ENCODE results near the gene PTX4. TPM values are rescaled to one million over a fixed set of nuclear protein-coding genes. Genes with fewer than 3 reads are reported as not detected.

Gene PTX4
- total RNA-seq, 1 donor from 2014 or later = 0.21 TPM

GRCh38 chr16:1512774-1513173, 24.0 kb upstream of the PTX4 start:
- Mint-ChIP-seq H3K27ac (ENCODE audit: unreplicated experiment) (no peak overlapping the region), H3K27me3 (ENCODE audit: unreplicated experiment) (peaks cover 16% of the 10 kb centered on the region), H3K4me1 (ENCODE audit: unreplicated experiment) (no peaks in the 10 kb centered on the region), H3K9me3 (ENCODE audit: unreplicated experiment) (no peaks in the 10 kb centered on the region), H3K4me3 (ENCODE audit: unreplicated experiment) (peak overlapping the region; percentile 21), H3K36me3 (ENCODE audit: low read depth, unreplicated experiment) (peaks cover 36% of the 10 kb centered on the region)
- no peak for DNase-seq (ENCODE audit: low spot score)
- TF ChIP-seq CTCF (IDR thresholded peaks at IDR 0.05; ENCODE audit: unreplicated experiment) = no peak

DNA sequence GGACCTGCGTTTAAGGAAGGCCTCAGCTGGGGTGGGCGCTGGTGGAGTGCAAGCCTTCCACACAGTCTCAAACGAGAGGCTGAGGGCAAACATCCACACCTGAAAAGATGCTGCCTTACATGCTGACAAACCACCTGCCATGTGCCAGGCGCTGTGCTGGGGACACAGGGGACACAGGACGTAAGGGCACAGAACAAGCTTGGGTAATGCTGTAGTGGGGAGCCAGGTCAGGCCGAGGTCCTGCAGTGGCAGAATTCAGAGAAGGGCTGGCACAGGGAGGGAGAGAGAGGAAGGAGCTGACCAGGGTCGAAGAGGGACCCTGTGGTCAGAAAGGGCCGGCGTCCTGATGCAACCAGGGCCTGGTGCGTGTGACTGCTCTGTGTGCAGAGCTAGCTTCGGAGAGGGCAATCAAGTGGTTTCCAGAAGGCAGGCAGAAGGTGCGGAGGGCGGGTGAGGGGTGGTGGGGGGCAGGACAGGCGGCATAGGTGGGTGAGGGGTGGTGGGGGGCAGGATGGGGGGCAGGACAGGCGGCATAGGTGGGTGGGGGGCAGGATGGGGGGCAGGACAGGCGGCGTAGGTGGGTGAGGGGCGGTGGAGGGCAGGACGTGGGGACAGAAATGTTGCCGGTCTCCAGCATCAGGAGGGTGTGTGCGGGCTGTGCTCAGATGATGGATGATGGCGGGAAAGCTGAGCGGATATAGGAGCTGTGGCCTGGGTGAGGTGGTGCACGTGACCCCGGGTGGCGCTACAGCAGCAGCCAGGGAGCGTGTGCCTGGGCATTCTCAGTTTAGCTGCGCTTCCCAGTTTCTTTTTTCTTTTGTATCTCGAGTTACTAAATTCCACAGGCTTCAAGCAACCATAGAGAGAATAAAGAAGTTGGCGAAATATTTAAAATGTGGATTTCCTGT, 23.2 kb upstream of the PTX4 start:
- no peak for TF ChIP-seq CTCF (IDR thresholded peaks at IDR 0.05; ENCODE audit: unreplicated experiment)
- H3K4me3 Mint-ChIP-seq (ENCODE audit: unreplicated experiment) = no peak overlapping the region
- no peaks in the 10 kb centered on the region for H3K9me3 Mint-ChIP-seq (ENCODE audit: unreplicated experiment)
- no peaks in the 10 kb centered on the region for H3K4me1 Mint-ChIP-seq (ENCODE audit: unreplicated experiment)
- H3K27me3 Mint-ChIP-seq (ENCODE audit: unreplicated experiment) = peaks cover 16% of the 10 kb centered on the region
- no peak overlapping the region for H3K27ac Mint-ChIP-seq (ENCODE audit: unreplicated experiment)
- peaks cover 39% of the 10 kb centered on the region for H3K36me3 Mint-ChIP-seq (ENCODE audit: low read depth, unreplicated experiment)
- no peak for DNase-seq (ENCODE audit: low spot score)

DNA sequence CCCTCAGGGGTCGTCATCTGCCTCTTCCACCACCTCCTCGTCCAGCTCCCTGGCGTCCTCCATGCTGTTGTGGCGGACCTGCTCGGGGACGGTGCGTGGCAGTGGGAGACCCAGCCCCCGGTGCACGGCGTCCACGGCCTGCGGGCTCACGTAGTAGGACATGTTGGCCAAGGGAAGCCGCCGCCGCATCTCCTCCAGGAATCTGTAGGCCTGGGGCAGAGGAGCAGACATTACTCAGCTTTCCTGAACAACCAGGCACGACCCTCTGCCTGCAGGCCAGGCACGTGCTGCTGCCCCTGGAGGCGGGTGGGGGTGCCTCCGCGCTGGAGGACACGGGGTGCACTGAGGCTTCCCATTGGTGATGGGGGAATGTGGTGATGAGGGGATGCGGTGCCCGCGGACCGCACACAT, 22.2 kb upstream of the PTX4 start:
- Mint-ChIP-seq H3K27ac (ENCODE audit: unreplicated experiment) (no peak overlapping the region), H3K27me3 (ENCODE audit: unreplicated experiment) (peaks cover 14% of the 10 kb centered on the region), H3K36me3 (ENCODE audit: low read depth, unreplicated experiment) (peaks cover 33% of the 10 kb centered on the region), H3K4me3 (ENCODE audit: unreplicated experiment) (no peak overlapping the region), H3K4me1 (ENCODE audit: unreplicated experiment) (no peaks in the 10 kb centered on the region), H3K9me3 (ENCODE audit: unreplicated experiment) (no peaks in the 10 kb centered on the region)
- TF ChIP-seq CTCF (IDR thresholded peaks at IDR 0.05; ENCODE audit: unreplicated experiment) = no peak
- no peak for DNase-seq (ENCODE audit: low spot score)

DNA sequence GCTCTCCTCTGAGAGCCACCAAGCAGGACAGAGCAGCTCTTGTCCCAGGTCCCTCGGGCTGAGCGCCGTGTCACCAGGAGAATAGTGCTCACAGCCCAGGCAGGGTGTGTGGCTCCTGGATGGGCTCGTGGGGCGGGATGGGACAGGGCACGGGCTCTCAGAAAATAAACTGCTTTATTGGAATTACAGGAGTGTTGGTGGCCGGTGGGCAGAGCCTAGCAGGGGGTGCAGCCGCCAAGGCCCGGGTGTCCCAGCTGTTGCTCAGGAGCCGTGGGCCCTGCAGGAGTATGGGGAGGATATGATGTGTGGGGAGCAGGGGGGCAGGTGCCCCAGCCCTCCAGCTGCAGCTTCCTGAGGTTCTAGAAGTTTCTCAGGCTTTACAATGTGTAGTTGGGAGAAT, 21.5 kb upstream of the PTX4 start:
- TF ChIP-seq CTCF (IDR thresholded peaks at IDR 0.05; ENCODE audit: unreplicated experiment) = no peak
- no peaks in the 10 kb centered on the region for H3K9me3 Mint-ChIP-seq (ENCODE audit: unreplicated experiment)
- no peak overlapping the region for H3K4me3 Mint-ChIP-seq (ENCODE audit: unreplicated experiment)
- peaks cover 28% of the 10 kb centered on the region for H3K36me3 Mint-ChIP-seq (ENCODE audit: low read depth, unreplicated experiment)
- H3K27me3 Mint-ChIP-seq (ENCODE audit: unreplicated experiment) = peaks cover 12% of the 10 kb centered on the region
- no peak overlapping the region for H3K27ac Mint-ChIP-seq (ENCODE audit: unreplicated experiment)
- DNase-seq (ENCODE audit: low spot score) = no peak
- no peaks in the 10 kb centered on the region for H3K4me1 Mint-ChIP-seq (ENCODE audit: unreplicated experiment)

Data from endothelial cell (in vitro differentiated cells).